Neural progenitor cell (in vitro differentiated cells): ENCODE data around the gene SH2D3A. TPM values are rescaled to one million over a fixed set of nuclear protein-coding genes. Genes with fewer than 3 reads are reported as not detected.

Experiments used
- DNase-seq: peaks from one replicate; pipeline ENCODE4 v3.0.0-alpha.2; 2016; ENCODE audit warnings: low spot score
- H2AFZ ChIP-seq: fragments of 200-600 bp; sonication (generic); replicated peaks from 2 replicates; pipeline ENCODE4 v1.6.1; 2016; ENCODE audit warnings: antibody characterized with exemption
- H3F3A ChIP-seq: fragments of 200-600 bp; sonication (generic); 2 replicates; pipeline ENCODE4 v1.6.1; 2016; ENCODE audit warnings: antibody characterized with exemption, low read depth
- H3K27ac ChIP-seq: fragments of 200-600 bp; sonication (generic); 2 replicates; pipeline ENCODE4 v1.5.1; 2016; ENCODE audit warnings: mild to moderate bottlenecking
- H3K27me3 ChIP-seq: fragments of 200-600 bp; sonication (generic); 2 replicates; pipeline ENCODE4 v1.6.1; 2016; ENCODE audit warnings: mild to moderate bottlenecking, moderate library complexity
- H3K36me3 ChIP-seq: fragments of 200-600 bp; sonication (generic); 2 replicates; pipeline ENCODE4 v1.5.1; 2016
- H3K4me1 ChIP-seq: fragments of 200-600 bp; sonication (generic); 2 replicates; pipeline ENCODE4 v1.6.1; 2016; ENCODE audit warnings: mixed run types
- H3K4me2 ChIP-seq: fragments of 200-600 bp; sonication (generic); 2 replicates; pipeline ENCODE4 v1.6.1; 2016
- H3K4me3 ChIP-seq: fragments of 200-600 bp; sonication (generic); 2 replicates; pipeline ENCODE4 v1.5.1; 2016
- H3K79me2 ChIP-seq: fragments of 200-600 bp; sonication (generic); 2 replicates; pipeline ENCODE4 v1.6.1; 2016; ENCODE audit warnings: low read depth
- H3K9ac ChIP-seq: fragments of 200-600 bp; sonication (generic); 2 replicates; pipeline ENCODE4 v1.6.1; 2016
- H3K9me3 ChIP-seq: fragments of 200-600 bp; sonication (generic); 2 replicates; pipeline ENCODE4 v1.5.1; 2016; ENCODE audit warnings: low read depth
- H4K20me1 ChIP-seq: fragments of 200-600 bp; sonication (generic); 2 replicates; pipeline ENCODE4 v1.6.1; 2016; ENCODE audit warnings: low read depth
- H3K27ac Mint-ChIP-seq: 3 replicates; pipeline ENCODE4 v1.8.0; 2021; ENCODE audit warnings: mixed read lengths
- H3K27me3 Mint-ChIP-seq: 2 replicates; pipeline ENCODE4 v1.8.0; 2022; ENCODE audit warnings: low read depth, mild to moderate bottlenecking, inconsistent platforms, moderate library complexity, mixed read lengths; ENCODE audit not compliant: insufficient read depth
- H3K36me3 Mint-ChIP-seq: 3 replicates; pipeline ENCODE4 v1.8.0; 2021; ENCODE audit warnings: mixed read lengths
- H3K4me1 Mint-ChIP-seq: 3 replicates; pipeline ENCODE4 v1.8.0; 2021; ENCODE audit warnings: mixed read lengths
- H3K4me3 Mint-ChIP-seq: 3 replicates; pipeline ENCODE4 v1.8.0; 2021; ENCODE audit warnings: mild to moderate bottlenecking, moderate library complexity, mixed read lengths
- H3K9me3 Mint-ChIP-seq: 3 replicates; pipeline ENCODE4 v1.8.0; 2020; ENCODE audit warnings: mixed read lengths
- EZH2 ChIP-seq: fragments of 200-600 bp; sonication (generic); IDR thresholded peaks from 2 replicates; pipeline ENCODE4 v1.6.1; 2017; ENCODE audit warnings: antibody characterized with exemption, mild to moderate bottlenecking, moderate library complexity
- EZH2phosphoT487 ChIP-seq: fragments of 200-600 bp; sonication (generic); IDR thresholded peaks from 2 replicates; pipeline ENCODE4 v1.6.1; 2017; ENCODE audit warnings: antibody characterized with exemption
- total RNA-seq: library from RNA; depleted of rRNA; stranded (reverse); fragments of >200 nt; gene quantifications from 2 replicates; pipeline ENCODE4 v1.2.3, GENCODE V29; 2015; ENCODE audit warnings: low replicate concordance
- TF ChIP-seq, protein P1 (sequence below): fragments of 200-600 bp; sonication (generic); IDR thresholded peaks from 2 replicates; pipeline ENCODE4 v1.5.1; 2017; ENCODE audit warnings: antibody characterized with exemption, mild to moderate bottlenecking

SH2D3A gene
- total RNA-seq, 1 donor from 2014 or later: 0.65 TPM

DNA sequence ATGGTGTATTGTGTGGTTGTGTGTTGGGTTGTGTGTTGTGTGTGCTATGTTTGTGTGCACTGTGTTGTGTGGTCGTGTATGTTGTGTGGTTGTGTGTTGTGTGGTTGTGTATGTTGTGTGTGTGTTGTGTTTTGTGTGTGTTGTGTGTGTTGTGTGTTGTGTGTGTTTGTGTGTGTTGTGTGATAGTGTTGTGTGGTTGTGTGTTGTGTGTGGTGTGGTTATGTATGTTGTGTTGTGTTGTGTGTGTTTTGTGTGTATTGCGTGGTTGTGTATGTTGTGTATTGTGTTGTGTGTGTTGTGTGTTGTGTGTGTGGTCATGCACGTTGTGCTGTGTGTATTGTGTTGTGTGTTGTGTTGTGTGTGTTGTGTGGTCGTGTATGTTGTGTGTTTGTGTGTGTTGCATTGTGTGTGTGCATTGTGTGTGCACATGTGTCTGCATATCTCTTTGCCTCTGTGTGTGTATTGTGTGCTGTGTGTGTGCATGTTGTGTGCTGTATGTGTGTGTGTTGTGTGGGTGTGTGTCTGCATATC is 49.7 kb downstream of the SH2D3A start:
- Mint-ChIP-seq H3K27me3 (peaks cover 22% of the 10 kb centered on the region), H3K9me3 (peaks cover 7% of the 10 kb centered on the region), H3K4me3 (peak overlapping the region; percentile 52), H3K27ac (peak overlapping the region; percentile 44), H3K36me3 (no peaks in the 10 kb centered on the region), H3K4me1 (peaks cover 5% of the 10 kb centered on the region)
- Histone ChIP-seq H3K4me1 (no peaks in the 10 kb centered on the region), H3K36me3 (no peaks in the 10 kb centered on the region), H3K27ac (no peak overlapping the region), H4K20me1 (no peaks in the 10 kb centered on the region), H3K9me3 (no peaks in the 10 kb centered on the region), H3K4me2 (no peak overlapping the region), H3F3A (peaks cover 4% of the 10 kb centered on the region), H2AFZ (no peak overlapping the region), H3K27me3 (no peaks in the 10 kb centered on the region), H3K9ac (no peak overlapping the region), H3K4me3 (no peak overlapping the region), H3K79me2 (no peaks in the 10 kb centered on the region)
- TF ChIP-seq EZH2phosphoT487: no peak
- TF ChIP-seq EZH2: no peak
- TF ChIP-seq, protein P1, sequence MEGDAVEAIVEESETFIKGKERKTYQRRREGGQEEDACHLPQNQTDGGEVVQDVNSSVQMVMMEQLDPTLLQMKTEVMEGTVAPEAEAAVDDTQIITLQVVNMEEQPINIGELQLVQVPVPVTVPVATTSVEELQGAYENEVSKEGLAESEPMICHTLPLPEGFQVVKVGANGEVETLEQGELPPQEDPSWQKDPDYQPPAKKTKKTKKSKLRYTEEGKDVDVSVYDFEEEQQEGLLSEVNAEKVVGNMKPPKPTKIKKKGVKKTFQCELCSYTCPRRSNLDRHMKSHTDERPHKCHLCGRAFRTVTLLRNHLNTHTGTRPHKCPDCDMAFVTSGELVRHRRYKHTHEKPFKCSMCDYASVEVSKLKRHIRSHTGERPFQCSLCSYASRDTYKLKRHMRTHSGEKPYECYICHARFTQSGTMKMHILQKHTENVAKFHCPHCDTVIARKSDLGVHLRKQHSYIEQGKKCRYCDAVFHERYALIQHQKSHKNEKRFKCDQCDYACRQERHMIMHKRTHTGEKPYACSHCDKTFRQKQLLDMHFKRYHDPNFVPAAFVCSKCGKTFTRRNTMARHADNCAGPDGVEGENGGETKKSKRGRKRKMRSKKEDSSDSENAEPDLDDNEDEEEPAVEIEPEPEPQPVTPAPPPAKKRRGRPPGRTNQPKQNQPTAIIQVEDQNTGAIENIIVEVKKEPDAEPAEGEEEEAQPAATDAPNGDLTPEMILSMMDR: no peak
- DNase-seq: no peak

DNA sequence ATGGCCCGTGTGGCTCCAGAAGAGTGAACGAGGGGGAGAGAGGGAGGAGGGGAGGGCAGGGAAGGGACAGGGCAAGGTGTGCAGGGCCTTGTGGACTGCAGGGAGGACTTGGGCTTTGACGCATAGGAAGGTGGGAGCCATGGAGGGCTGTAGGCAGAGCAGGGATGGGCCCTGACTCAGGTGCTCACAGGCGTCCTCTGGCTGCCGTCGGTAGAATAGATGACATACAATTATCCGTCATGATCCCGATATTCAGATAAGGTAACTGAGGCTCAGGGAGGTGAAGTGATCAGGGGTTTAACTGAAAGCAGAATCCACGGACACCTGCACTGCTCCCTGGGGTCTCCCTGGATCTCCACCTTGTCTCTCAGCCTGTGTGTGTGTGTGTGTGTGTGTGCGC is 50.2 kb downstream of the SH2D3A start:
- no peak overlapping the region for H3K4me2 ChIP-seq
- no peak overlapping the region for H3K9ac ChIP-seq
- H3K79me2 ChIP-seq: no peaks in the 10 kb centered on the region
- peak overlapping the region; percentile 52 for H3K4me3 Mint-ChIP-seq
- H3K27me3 Mint-ChIP-seq: peaks cover 25% of the 10 kb centered on the region
- no peak overlapping the region for H3K27ac Mint-ChIP-seq
- peaks cover 8% of the 10 kb centered on the region for H3K9me3 Mint-ChIP-seq
- no peak for DNase-seq
- no peak overlapping the region for H3K4me3 ChIP-seq
- H3K9me3 ChIP-seq: no peaks in the 10 kb centered on the region
- no peaks in the 10 kb centered on the region for H3K4me1 ChIP-seq
- no peaks in the 10 kb centered on the region for H3K36me3 Mint-ChIP-seq
- peaks cover 2% of the 10 kb centered on the region for H3K27me3 ChIP-seq
- H2AFZ ChIP-seq: no peak overlapping the region
- H3K4me1 Mint-ChIP-seq: peaks cover 5% of the 10 kb centered on the region
- H3K27ac ChIP-seq: no peak overlapping the region
- H3K36me3 ChIP-seq: no peaks in the 10 kb centered on the region
- no peak for TF ChIP-seq EZH2phosphoT487
- TF ChIP-seq, protein P1: peak; percentile 9
- H4K20me1 ChIP-seq: no peaks in the 10 kb centered on the region
- H3F3A ChIP-seq: peaks cover 4% of the 10 kb centered on the region

DNA sequence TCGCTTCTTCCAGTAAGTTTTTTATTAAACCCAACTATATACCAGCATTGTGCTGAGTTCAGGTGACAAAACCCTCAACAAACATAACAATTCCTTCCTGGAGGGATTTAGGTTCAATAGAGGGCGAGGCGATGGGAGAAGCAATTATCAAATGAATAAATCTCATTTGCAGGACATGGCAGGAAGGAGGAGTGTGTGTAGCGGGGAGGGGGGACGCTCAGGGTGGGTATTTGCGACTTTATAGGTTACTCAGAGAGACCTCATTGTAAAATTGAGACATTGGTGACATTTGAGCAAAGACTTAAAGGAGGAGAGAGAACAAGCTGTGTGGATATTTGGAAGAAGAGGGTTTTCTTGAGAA is 50.6 kb downstream of the SH2D3A start:
- peaks cover 5% of the 10 kb centered on the region for H3K4me1 Mint-ChIP-seq
- H3K4me3 ChIP-seq: no peak overlapping the region
- no peak for DNase-seq
- H3K79me2 ChIP-seq: no peaks in the 10 kb centered on the region
- no peaks in the 10 kb centered on the region for H3K36me3 ChIP-seq
- no peaks in the 10 kb centered on the region for H3K36me3 Mint-ChIP-seq
- no peaks in the 10 kb centered on the region for H3K9me3 ChIP-seq
- peaks cover 6% of the 10 kb centered on the region for H3K27me3 ChIP-seq
- no peak overlapping the region for H3K27ac Mint-ChIP-seq
- H3K4me3 Mint-ChIP-seq: no peak overlapping the region
- H3K27ac ChIP-seq: no peak overlapping the region
- no peaks in the 10 kb centered on the region for H3K4me1 ChIP-seq
- H3K27me3 Mint-ChIP-seq: peaks cover 28% of the 10 kb centered on the region
- peaks cover 8% of the 10 kb centered on the region for H3K9me3 Mint-ChIP-seq
- H3K9ac ChIP-seq: no peak overlapping the region
- H4K20me1 ChIP-seq: no peaks in the 10 kb centered on the region
- no peak overlapping the region for H3K4me2 ChIP-seq
- H3F3A ChIP-seq: peaks cover 4% of the 10 kb centered on the region
- H2AFZ ChIP-seq: no peak overlapping the region
- TF ChIP-seq EZH2: no peak
- TF ChIP-seq, protein P1: no peak
- no peak for TF ChIP-seq EZH2phosphoT487
